Activated T-cell treated with anti-CD3 and anti-CD28 coated beads for 48 hours (primary cell): ENCODE results near the gene CCDC157.

ENCODE experiments used
- DNase-seq: peaks from one replicate; pipeline ENCODE4 v3.0.0-alpha.2; 2020; ENCODE audit warnings: low read depth

The CCDC157 gene

GRCh38 chr22:30357650-30358215 is 926 bp downstream of the CCDC157 start:
- DNase-seq, result no peak

GRCh38 chr22:30358541-30358940 is 1.7 kb downstream of the CCDC157 start:
- no peak for DNase-seq

GRCh38 chr22:30361916-30362650 is 5.3 kb downstream of the CCDC157 start:
- DNase-seq, result no peak

GRCh38 chr22:30362651-30363281 is 6.0 kb downstream of the CCDC157 start:
- no peak for DNase-seq

GRCh38 chr22:30365891-30366290 is 9.1 kb downstream of the CCDC157 start:
- DNase-seq, result no peak

- no peak for DNase-seq
These were observed 11.6 kb downstream of the CCDC157 start for GRCh38 chr22:30368420-30368819.

GRCh38 chr22:30370641-30371230 is 13.9 kb downstream of the CCDC157 start:
- DNase-seq, result no peak

- DNase-seq, result no peak
These were observed 14.5 kb downstream of the CCDC157 start for GRCh38 chr22:30371321-30371720.

GRCh38 chr22:30371981-30372380 is 15.2 kb downstream of the CCDC157 start:
- DNase-seq, result no peak

- DNase-seq, result no peak
These were observed 16.1 kb downstream of the CCDC157 start for GRCh38 chr22:30372915-30373314.

GRCh38 chr22:30373331-30374325 is 16.8 kb downstream of the CCDC157 start:
- DNase-seq, result no peak

- DNase-seq, result no peak
These were observed 18.6 kb downstream of the CCDC157 start for GRCh38 chr22:30375312-30375849.

GRCh38 chr22:30380011-30380410 is 23.2 kb downstream of the CCDC157 start:
- no peak for DNase-seq

GRCh38 chr22:30381264-30381663 is 24.5 kb downstream of the CCDC157 start:
- DNase-seq, result peak; percentile 43

- no peak for DNase-seq
These were observed 25.5 kb downstream of the CCDC157 start for GRCh38 chr22:30382340-30382739.

GRCh38 chr22:30383061-30383460 is 26.3 kb downstream of the CCDC157 start:
- DNase-seq, result no peak

GRCh38 chr22:30385942-30386341 is 29.1 kb downstream of the CCDC157 start:
- no peak for DNase-seq

GRCh38 chr22:30386608-30386959 is 29.8 kb downstream of the CCDC157 start:
- no peak for DNase-seq

- peak; percentile 79 for DNase-seq
These were observed 30.4 kb downstream of the CCDC157 start, which contains the start of gene RNF215 for GRCh38 chr22:30386960-30387827. Gene RNF215, minus strand, starts transcription at chr22:30387411. Its CDS starts 98 bp downstream, at chr22:30387313.

- DNase-seq, result peak; percentile 72
These were observed 34.3 kb downstream of the CCDC157 start for GRCh38 chr22:30390974-30391691.
